ENCODE results near the gene KCNMA1. TPM values are rescaled to one million over a fixed set of nuclear protein-coding genes. Genes with fewer than 3 reads are reported as not detected.
"Not testable (repeated sequence)": the region's sequence is repeated elsewhere in the genome, so short reads cannot be mapped to it uniquely, and the experiment has no call there.

Gene KCNMA1
- total and polyA plus RNA-seq, 4 experiments from 2014 or later: 0.26 TPM; not detected in 3

GRCh38 chr10:77661674-77662073, 24.1 kb upstream of the KCNMA1 start:
- CTCF ChIA-PET (ENCODE audit: partially characterized antibody): no interaction called here
- no peaks in the 10 kb centered on the region for H3K36me3 Mint-ChIP-seq

DNA sequence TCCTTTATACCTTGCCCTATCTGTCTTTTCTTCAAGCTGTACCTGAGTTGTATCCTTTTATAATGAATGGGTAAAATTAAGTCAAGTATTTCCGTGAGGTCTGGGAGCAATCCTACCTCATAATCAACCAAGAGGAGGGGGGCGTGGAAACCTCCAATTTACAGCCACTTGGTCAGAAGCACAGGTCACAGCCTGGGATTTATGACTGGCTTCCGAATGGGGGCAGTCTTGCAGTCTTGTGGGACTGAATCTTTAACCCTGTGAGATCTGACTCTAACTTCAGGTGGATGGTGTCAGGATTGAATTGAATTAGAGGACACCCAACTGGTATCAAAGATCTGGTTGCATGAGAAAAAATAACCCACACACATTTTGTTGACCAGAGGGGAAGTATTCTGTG, 23.5 kb upstream of the KCNMA1 start:
- no peak for DNase-seq
- H3K9me3 ChIP-seq (ENCODE audit: control insufficient read depth in 1 of 2, low read length in 2 of 2): no peaks in the 10 kb centered on the region
- POLR2A ChIA-PET (ENCODE audit: partially characterized antibody): no interaction called here
- H3K4me3 ChIP-seq (ENCODE audit: low read length in 2 of 2): no peak overlapping the region
- Mint-ChIP-seq H3K27me3 (peaks cover 1 to 12% of the 10 kb centered on the region in 2 donors), H3K27ac (no peak overlapping the region), H3K9me3 (peaks cover 0 to 21% (median 9%) of the 10 kb centered on the region in 8 donors), H3K4me3 (no peak overlapping the region), H3K36me3 (no peaks in the 10 kb centered on the region), H3K4me1 (no peaks in the 10 kb centered on the region)
- no peaks in the 10 kb centered on the region for H3K4me1 ChIP-seq (ENCODE audit: insufficient read depth, low read length)
- no peak overlapping the region for H3K27ac ChIP-seq (ENCODE audit: low read depth, low read length)
- no peaks in the 10 kb centered on the region for H3K27me3 ChIP-seq (ENCODE audit: insufficient read depth, low read length)
- no peaks in the 10 kb centered on the region for H3K36me3 ChIP-seq (ENCODE audit: insufficient read depth, low read length)
- CTCF ChIA-PET (ENCODE audit: partially characterized antibody): no interaction called here
- intact Hi-C loops (cut with micrococcal nuclease): no loop called here

More at GRCh38 chr10:77661674-77662073, 24.1 kb upstream of the KCNMA1 start:
- peaks cover 0 to 17% (median 9%) of the 10 kb centered on the region in 8 donors for H3K9me3 Mint-ChIP-seq
- Histone ChIP-seq H3K27ac (ENCODE audit: low read depth, low read length) (no peak overlapping the region), H3K36me3 (ENCODE audit: insufficient read depth, low read length) (no peaks in the 10 kb centered on the region), H3K9me3 (ENCODE audit: control insufficient read depth in 1 of 2, low read length in 2 of 2) (no peaks in the 10 kb centered on the region), H3K4me3 (ENCODE audit: low read length in 2 of 2) (no peak overlapping the region), H3K4me1 (ENCODE audit: insufficient read depth, low read length) (no peaks in the 10 kb centered on the region), H3K27me3 (ENCODE audit: insufficient read depth, low read length) (no peaks in the 10 kb centered on the region)
- H3K4me1 Mint-ChIP-seq: no peaks in the 10 kb centered on the region
- DNase-seq: no peak
- H3K27ac Mint-ChIP-seq: no peak overlapping the region
- peaks cover 1 to 10% of the 10 kb centered on the region in 2 donors for H3K27me3 Mint-ChIP-seq
- H3K4me3 Mint-ChIP-seq: no peak overlapping the region
- intact Hi-C loops (cut with micrococcal nuclease): no loop called here
- POLR2A ChIA-PET (ENCODE audit: partially characterized antibody): no interaction called here

- H3K36me3 ChIP-seq (ENCODE audit: insufficient read depth, low read length); intact Hi-C loops (cut with micrococcal nuclease); H3K27me3 Mint-ChIP-seq; H3K27ac ChIP-seq (ENCODE audit: low read depth, low read length); H3K4me3 Mint-ChIP-seq; POLR2A ChIA-PET (ENCODE audit: partially characterized antibody); H3K27me3 ChIP-seq (ENCODE audit: insufficient read depth, low read length); H3K27ac Mint-ChIP-seq; H3K4me3 ChIP-seq (ENCODE audit: low read length in 2 of 2); H3K4me1 Mint-ChIP-seq; H3K9me3 ChIP-seq (ENCODE audit: control insufficient read depth in 1 of 2, low read length in 2 of 2); H3K36me3 Mint-ChIP-seq; H3K4me1 ChIP-seq (ENCODE audit: insufficient read depth, low read length); DNase-seq: not testable (repeated sequence)
- H3K9me3 Mint-ChIP-seq: peaks cover 0 to 21% (median 9%) of the 10 kb centered on the region in 8 donors
- CTCF ChIA-PET (ENCODE audit: partially characterized antibody): interaction anchor here (0.9 kb wide), 1 partner anchor 54 kb away, joined by 4 read pairs; no protein-coding TSS in a partner anchor
Observed at GRCh38 chr10:77659046-77659670, 21.6 kb upstream of the KCNMA1 start.

- Mint-ChIP-seq H3K36me3 (no peaks in the 10 kb centered on the region), H3K9me3 (peaks cover 0 to 19% (median 9%) of the 10 kb centered on the region in 8 donors), H3K4me1 (no peaks in the 10 kb centered on the region), H3K27me3 (peaks cover 6 to 20% of the 10 kb centered on the region in 2 donors), H3K27ac (no peak overlapping the region), H3K4me3 (no peak overlapping the region)
- Histone ChIP-seq H3K4me3 (ENCODE audit: low read length in 2 of 2) (no peak overlapping the region), H3K4me1 (ENCODE audit: insufficient read depth, low read length) (no peaks in the 10 kb centered on the region), H3K9me3 (ENCODE audit: control insufficient read depth in 1 of 2, low read length in 2 of 2) (no peaks in the 10 kb centered on the region), H3K36me3 (ENCODE audit: insufficient read depth, low read length) (no peaks in the 10 kb centered on the region), H3K27me3 (ENCODE audit: insufficient read depth, low read length) (no peaks in the 10 kb centered on the region), H3K27ac (ENCODE audit: low read depth, low read length) (no peak overlapping the region)
- intact Hi-C loops (cut with micrococcal nuclease): no loop called here
- CTCF ChIA-PET (ENCODE audit: partially characterized antibody): no interaction called here
- POLR2A ChIA-PET (ENCODE audit: partially characterized antibody): no interaction called here
- DNase-seq: no peak
Observed at GRCh38 chr10:77653210-77653609, 15.6 kb upstream of the KCNMA1 start.

DNA sequence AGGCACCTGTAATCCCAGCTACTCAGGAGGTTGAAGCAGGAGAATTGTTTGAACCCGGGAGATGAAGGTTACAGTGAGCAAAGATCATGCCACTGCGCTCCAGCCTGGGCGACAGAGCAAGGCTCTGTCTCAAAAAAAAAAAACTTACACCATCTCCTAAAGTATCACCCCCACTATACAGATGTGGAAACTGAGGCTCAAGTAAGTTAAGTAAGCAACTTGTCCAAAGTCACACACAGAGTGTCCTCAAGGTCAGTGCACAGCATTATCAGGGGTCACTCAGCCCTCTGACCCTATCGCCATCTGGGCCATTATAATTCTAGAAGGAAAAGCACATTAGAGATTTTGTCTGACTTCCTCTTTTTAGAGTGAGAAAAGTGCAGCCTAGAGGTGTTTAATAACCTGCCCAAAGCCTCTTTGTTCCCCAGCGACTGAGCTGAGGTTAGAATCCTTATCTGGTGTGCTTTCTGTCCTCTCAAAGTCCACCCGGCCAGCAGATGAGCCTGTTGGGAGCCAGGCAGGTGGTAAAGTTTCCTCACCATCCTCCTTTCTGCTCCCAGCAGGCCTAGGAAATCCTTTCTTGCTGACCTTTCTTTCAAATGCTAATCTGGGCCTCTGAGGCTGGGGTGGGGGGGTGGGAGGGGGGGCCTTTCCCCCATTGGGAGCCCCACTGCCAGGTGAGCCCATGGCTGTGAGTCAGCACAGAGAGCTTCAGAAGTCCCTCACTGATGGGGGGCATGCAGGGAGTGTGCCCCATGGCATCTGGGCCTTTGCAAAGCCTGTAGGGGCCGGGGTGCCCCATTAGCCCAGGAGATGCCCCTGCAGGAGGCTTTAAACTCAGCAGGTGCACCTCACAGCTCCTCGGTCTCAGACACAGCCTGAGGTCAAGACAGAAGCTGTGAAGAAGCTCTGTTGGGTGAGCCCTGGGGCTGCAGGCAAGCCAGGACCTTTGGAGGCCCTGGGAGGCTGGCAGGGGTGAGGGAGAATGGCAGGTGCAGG, 12.0 kb upstream of the KCNMA1 start:
- DNase-seq: no peak
- Histone ChIP-seq H3K4me3 (ENCODE audit: low read length in 2 of 2) (no peak overlapping the region), H3K27ac (ENCODE audit: low read depth, low read length) (no peak overlapping the region), H3K9me3 (ENCODE audit: control insufficient read depth in 1 of 2, low read length in 2 of 2) (no peaks in the 10 kb centered on the region), H3K36me3 (ENCODE audit: insufficient read depth, low read length) (no peaks in the 10 kb centered on the region), H3K4me1 (ENCODE audit: insufficient read depth, low read length) (no peaks in the 10 kb centered on the region), H3K27me3 (ENCODE audit: insufficient read depth, low read length) (no peaks in the 10 kb centered on the region)
- Mint-ChIP-seq H3K4me1 (no peaks in the 10 kb centered on the region), H3K27me3 (peaks cover 13 to 28% of the 10 kb centered on the region in 2 donors), H3K36me3 (no peaks in the 10 kb centered on the region), H3K4me3 (no peak overlapping the region), H3K9me3 (peaks cover 0 to 10% (median 6%) of the 10 kb centered on the region in 8 donors), H3K27ac (no peak overlapping the region)
- ChIA-PET CTCF (ENCODE audit: partially characterized antibody) (no interaction called here), POLR2A (ENCODE audit: partially characterized antibody) (no interaction called here)
- intact Hi-C loops (cut with micrococcal nuclease): no loop called here

- Mint-ChIP-seq H3K4me1 (no peaks in the 10 kb centered on the region), H3K27ac (no peak overlapping the region), H3K9me3 (peaks cover 0 to 10% (median 6%) of the 10 kb centered on the region in 8 donors), H3K4me3 (no peak overlapping the region), H3K27me3 (peaks cover 12 to 28% of the 10 kb centered on the region in 2 donors), H3K36me3 (no peaks in the 10 kb centered on the region)
- no peak for DNase-seq
- Histone ChIP-seq H3K36me3 (ENCODE audit: insufficient read depth, low read length) (no peaks in the 10 kb centered on the region), H3K4me3 (ENCODE audit: low read length in 2 of 2) (no peak overlapping the region), H3K27me3 (ENCODE audit: insufficient read depth, low read length) (no peaks in the 10 kb centered on the region), H3K4me1 (ENCODE audit: insufficient read depth, low read length) (no peaks in the 10 kb centered on the region), H3K9me3 (ENCODE audit: control insufficient read depth in 1 of 2, low read length in 2 of 2) (no peaks in the 10 kb centered on the region), H3K27ac (ENCODE audit: low read depth, low read length) (no peak overlapping the region)
- ChIA-PET POLR2A (ENCODE audit: partially characterized antibody) (no interaction called here), CTCF (ENCODE audit: partially characterized antibody) (no interaction called here)
- intact Hi-C loops (cut with micrococcal nuclease): no loop called here
Observed at GRCh38 chr10:77648472-77648871, 10.9 kb upstream of the KCNMA1 start.

GRCh38 chr10:77647543-77648293, 10.1 kb upstream of the KCNMA1 start:
- H3K27ac ChIP-seq (ENCODE audit: low read depth, low read length): no peak overlapping the region
- POLR2A ChIA-PET (ENCODE audit: partially characterized antibody): no interaction called here
- H3K27ac Mint-ChIP-seq: no peak overlapping the region
- H3K9me3 Mint-ChIP-seq: peaks cover 0 to 9% (median 0%) of the 10 kb centered on the region in 8 donors
- no peaks in the 10 kb centered on the region for H3K9me3 ChIP-seq (ENCODE audit: control insufficient read depth in 1 of 2, low read length in 2 of 2)
- no peaks in the 10 kb centered on the region for H3K36me3 ChIP-seq (ENCODE audit: insufficient read depth, low read length)
- CTCF ChIA-PET (ENCODE audit: partially characterized antibody): no interaction called here
- H3K4me1 ChIP-seq (ENCODE audit: insufficient read depth, low read length): no peaks in the 10 kb centered on the region
- intact Hi-C loops (cut with micrococcal nuclease): no loop called here
- no peaks in the 10 kb centered on the region for H3K4me1 Mint-ChIP-seq
- no peak for DNase-seq
- no peak overlapping the region for H3K4me3 ChIP-seq (ENCODE audit: low read length in 2 of 2)
- H3K4me3 Mint-ChIP-seq: no peak overlapping the region
- no peaks in the 10 kb centered on the region for H3K27me3 ChIP-seq (ENCODE audit: insufficient read depth, low read length)
- no peaks in the 10 kb centered on the region for H3K36me3 Mint-ChIP-seq
- peaks cover 12 to 25% of the 10 kb centered on the region in 2 donors for H3K27me3 Mint-ChIP-seq

All from CD4-positive, alpha-beta memory T cell (primary cell).